ENCODE measurements around the gene CRYAA. TPM values are rescaled to one million over a fixed set of nuclear protein-coding genes. Genes with fewer than 3 reads are reported as not detected.

The CRYAA gene
- total RNA-seq, 3 donors from 2014 or later (not counting 1 experiment from before 2014, with no cell fraction given): not detected

DNA sequence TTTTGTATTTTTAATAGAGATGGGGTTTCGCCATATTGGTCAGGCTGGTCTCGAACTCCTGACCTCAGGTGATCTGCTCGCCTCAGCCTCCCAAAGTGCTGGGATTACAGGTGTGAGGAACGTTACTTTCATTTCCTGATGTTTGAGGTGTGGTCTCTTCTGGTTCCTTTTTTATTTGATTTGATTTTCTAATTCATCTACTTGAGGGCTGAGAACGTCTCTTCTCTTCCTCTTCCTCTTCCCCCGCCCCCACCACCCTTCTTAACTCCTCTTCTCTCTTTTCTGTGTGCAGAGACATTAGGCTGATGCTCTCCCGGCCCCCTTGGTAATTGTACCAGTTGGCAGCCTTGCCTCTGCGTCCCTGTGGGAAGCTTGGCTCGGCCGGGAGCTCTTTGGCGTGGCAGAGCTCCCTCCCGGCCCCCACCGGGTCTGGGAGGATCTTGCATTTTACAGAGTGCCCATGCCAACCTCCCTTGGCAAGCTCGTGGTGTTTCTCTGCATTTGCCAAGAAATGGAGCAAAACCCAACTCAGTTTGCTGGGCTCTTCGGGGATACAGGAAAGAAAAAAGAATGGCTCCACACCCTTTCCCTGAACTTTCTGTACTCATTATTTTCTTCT is 19.9 kb downstream of the CRYAA start:
- no peak overlapping the region for H3K4me3 ChIP-seq (ENCODE audit: low read length)
- no peaks in the 10 kb centered on the region for H3K36me3 Mint-ChIP-seq
- peaks cover 2 to 20% of the 10 kb centered on the region in 2 donors for H3K27me3 Mint-ChIP-seq (ENCODE audit: low read depth in 2 of 2)
- H3K4me3 Mint-ChIP-seq: no peak overlapping the region
- H3K27me3 ChIP-seq (ENCODE audit: control insufficient read depth, insufficient read depth, low read length): no peaks in the 10 kb centered on the region
- H3K27ac Mint-ChIP-seq: no peak overlapping the region
- intact Hi-C loops (cut with micrococcal nuclease): no loop called here
- no peak for ATAC-seq
- no peak for DNase-seq
- H3K4me1 Mint-ChIP-seq: peaks cover 5 to 13% of the 10 kb centered on the region in 2 donors
- WGBS (ENCODE audit: insufficient coverage): 53% methylated on average over 14 of the region's 15 CpGs
- H3K4me1 ChIP-seq (ENCODE audit: control insufficient read depth, insufficient read depth, low read length): peaks cover 6% of the 10 kb centered on the region
- TF ChIP-seq CTCF (IDR thresholded peaks at IDR 0.05): no peak
- no peaks in the 10 kb centered on the region for H3K9me3 ChIP-seq (ENCODE audit: control insufficient read depth, insufficient read depth, low read length)
- H3K27ac ChIP-seq (ENCODE audit: low read length): no peak overlapping the region
- no peaks in the 10 kb centered on the region for H3K36me3 ChIP-seq (ENCODE audit: control insufficient read depth, insufficient read depth, low read length)
- no peaks in the 10 kb centered on the region for H3K9me3 Mint-ChIP-seq

DNA sequence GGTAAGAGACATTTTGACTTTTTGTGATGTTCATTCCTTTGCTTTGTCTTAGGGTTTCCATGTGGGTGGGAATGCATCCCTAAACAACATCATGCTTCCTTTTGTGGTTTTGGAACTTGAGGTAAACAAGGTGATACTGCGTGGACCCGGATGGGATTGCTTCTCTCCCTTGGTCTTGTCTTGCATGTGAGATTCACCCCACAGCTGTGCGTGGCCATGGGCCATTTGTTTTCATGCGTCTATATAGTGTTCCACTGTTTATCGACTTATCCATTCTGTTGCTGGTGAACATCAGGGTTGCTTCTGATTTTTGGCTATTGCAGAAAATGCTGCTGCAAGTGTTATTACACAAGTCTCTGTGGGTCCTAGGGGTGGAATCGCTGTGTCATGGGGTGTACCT is 21.1 kb downstream of the CRYAA start:
- H3K36me3 ChIP-seq (ENCODE audit: control insufficient read depth, insufficient read depth, low read length): no peaks in the 10 kb centered on the region
- H3K36me3 Mint-ChIP-seq: no peaks in the 10 kb centered on the region
- DNase-seq (no peak), ATAC-seq (no peak)
- H3K27me3 Mint-ChIP-seq (ENCODE audit: low read depth in 2 of 2): peaks cover 5 to 29% of the 10 kb centered on the region in 2 donors
- intact Hi-C loops (cut with micrococcal nuclease): no loop called here
- H3K9me3 ChIP-seq (ENCODE audit: control insufficient read depth, insufficient read depth, low read length): no peaks in the 10 kb centered on the region
- TF ChIP-seq CTCF (IDR thresholded peaks at IDR 0.05): no peak
- H3K4me3 Mint-ChIP-seq: no peak overlapping the region
- no peaks in the 10 kb centered on the region for H3K9me3 Mint-ChIP-seq
- H3K4me1 ChIP-seq (ENCODE audit: control insufficient read depth, insufficient read depth, low read length): peaks cover 6% of the 10 kb centered on the region
- no peak overlapping the region for H3K27ac ChIP-seq (ENCODE audit: low read length)
- no peaks in the 10 kb centered on the region for H3K27me3 ChIP-seq (ENCODE audit: control insufficient read depth, insufficient read depth, low read length)
- peaks cover 5 to 18% of the 10 kb centered on the region in 2 donors for H3K4me1 Mint-ChIP-seq
- H3K27ac Mint-ChIP-seq: no peak overlapping the region
- H3K4me3 ChIP-seq (ENCODE audit: low read length): no peak overlapping the region
- WGBS (ENCODE audit: insufficient coverage): 95% methylated on average over 6 of the region's 6 CpGs

- intact Hi-C loops (cut with micrococcal nuclease): no loop called here
- Histone ChIP-seq H3K4me3 (ENCODE audit: low read length) (no peak overlapping the region), H3K4me1 (ENCODE audit: control insufficient read depth, insufficient read depth, low read length) (peaks cover 6% of the 10 kb centered on the region), H3K9me3 (ENCODE audit: control insufficient read depth, insufficient read depth, low read length) (no peaks in the 10 kb centered on the region), H3K36me3 (ENCODE audit: control insufficient read depth, insufficient read depth, low read length) (no peaks in the 10 kb centered on the region), H3K27ac (ENCODE audit: low read length) (no peak overlapping the region), H3K27me3 (ENCODE audit: control insufficient read depth, insufficient read depth, low read length) (no peaks in the 10 kb centered on the region)
- WGBS (ENCODE audit: insufficient coverage): 82% methylated on average over 6 of the region's 6 CpGs
- no peak for TF ChIP-seq CTCF (IDR thresholded peaks at IDR 0.05)
- DNase-seq (no peak), ATAC-seq (no peak)
- Mint-ChIP-seq H3K9me3 (no peaks in the 10 kb centered on the region), H3K4me1 (peaks cover 5 to 18% of the 10 kb centered on the region in 2 donors), H3K27me3 (ENCODE audit: low read depth in 2 of 2) (peaks cover 5 to 32% of the 10 kb centered on the region in 2 donors), H3K27ac (no peak overlapping the region), H3K4me3 (no peak overlapping the region), H3K36me3 (no peaks in the 10 kb centered on the region)
These were observed 21.7 kb downstream of the CRYAA start for GRCh38 chr21:43190544-43190943.

GRCh38 chr21:43190951-43191350 is 22.1 kb downstream of the CRYAA start:
- H3K4me1 ChIP-seq (ENCODE audit: control insufficient read depth, insufficient read depth, low read length): peaks cover 6% of the 10 kb centered on the region
- no peak for ATAC-seq
- no peak for TF ChIP-seq CTCF (IDR thresholded peaks at IDR 0.05)
- no peak for DNase-seq
- Mint-ChIP-seq H3K36me3 (no peaks in the 10 kb centered on the region), H3K9me3 (no peaks in the 10 kb centered on the region), H3K27ac (no peak overlapping the region), H3K4me3 (no peak overlapping the region), H3K27me3 (ENCODE audit: low read depth in 2 of 2) (peaks cover 5 to 36% of the 10 kb centered on the region in 2 donors), H3K4me1 (peaks cover 5 to 18% of the 10 kb centered on the region in 2 donors)
- H3K36me3 ChIP-seq (ENCODE audit: control insufficient read depth, insufficient read depth, low read length): no peaks in the 10 kb centered on the region
- no peak overlapping the region for H3K27ac ChIP-seq (ENCODE audit: low read length)
- intact Hi-C loops (cut with micrococcal nuclease): no loop called here
- H3K9me3 ChIP-seq (ENCODE audit: control insufficient read depth, insufficient read depth, low read length): no peaks in the 10 kb centered on the region
- no peak overlapping the region for H3K4me3 ChIP-seq (ENCODE audit: low read length)
- no peaks in the 10 kb centered on the region for H3K27me3 ChIP-seq (ENCODE audit: control insufficient read depth, insufficient read depth, low read length)
- WGBS (ENCODE audit: insufficient coverage): 90% methylated on average over 7 of the region's 7 CpGs
